ENCODE results near the gene VAT1.
A peak's percentile ranks its signal among the peaks of the same experiment; 100 is the strongest.

The VAT1 gene

GRCh38 chr17:43020789-43021740 lies 1.1 kb downstream of the VAT1 start:
- in situ Hi-C loops (cut with HindIII; ENCODE audit: low sequenced_read_pairs), result no loop called here
- TF ChIP-seq CTCF (IDR thresholded peaks at IDR 0.05; ENCODE audit: low read depth, low read length), result no peak
- DNase-seq (ENCODE audit: low read depth, low spot score), result peak; percentile 55
- H3K4me3 ChIP-seq (ENCODE audit: low read depth, low read length), result peak overlapping the region; percentile 94

GRCh38 chr17:43020030-43020621 lies 2.1 kb downstream of the VAT1 start:
- no peak for TF ChIP-seq CTCF (IDR thresholded peaks at IDR 0.05; ENCODE audit: low read depth, low read length)
- no peak for DNase-seq (ENCODE audit: low read depth, low spot score)
- in situ Hi-C loops (cut with HindIII; ENCODE audit: low sequenced_read_pairs), result no loop called here
- no peak overlapping the region for H3K4me3 ChIP-seq (ENCODE audit: low read depth, low read length)

GRCh38 chr17:43019418-43019817 lies 2.8 kb downstream of the VAT1 start:
- DNase-seq (ENCODE audit: low read depth, low spot score), result no peak
- in situ Hi-C loops (cut with HindIII; ENCODE audit: low sequenced_read_pairs), result no loop called here
- no peak for TF ChIP-seq CTCF (IDR thresholded peaks at IDR 0.05; ENCODE audit: low read depth, low read length)
- peak overlapping the region; percentile 9 for H3K4me3 ChIP-seq (ENCODE audit: low read depth, low read length)

- in situ Hi-C loops (cut with HindIII; ENCODE audit: low sequenced_read_pairs), result no loop called here
- DNase-seq (ENCODE audit: low read depth, low spot score), result no peak
These were observed 3.3 kb downstream of the VAT1 start for GRCh38 chr17:43018932-43019331.

GRCh38 chr17:43018008-43018853 lies 4.0 kb downstream of the VAT1 start:
- DNase-seq (ENCODE audit: low read depth, low spot score), result peak; percentile 31
- H3K4me3 ChIP-seq (ENCODE audit: low read depth, low read length), result no peak overlapping the region
- no peak for TF ChIP-seq CTCF (IDR thresholded peaks at IDR 0.05; ENCODE audit: low read depth, low read length)
- in situ Hi-C loops (cut with HindIII; ENCODE audit: low sequenced_read_pairs), result no loop called here

More at GRCh38 chr17:43018932-43019331, 3.3 kb downstream of the VAT1 start:
- TF ChIP-seq CTCF (IDR thresholded peaks at IDR 0.05; ENCODE audit: low read depth, low read length), result no peak
- no peak overlapping the region for H3K4me3 ChIP-seq (ENCODE audit: low read depth, low read length)

GRCh38 chr17:43016216-43016615 lies 6.0 kb downstream of the VAT1 start:
- in situ Hi-C loops (cut with HindIII; ENCODE audit: low sequenced_read_pairs), result no loop called here
- TF ChIP-seq CTCF (IDR thresholded peaks at IDR 0.05; ENCODE audit: low read depth, low read length), result no peak
- DNase-seq (ENCODE audit: low read depth, low spot score), result no peak
- H3K4me3 ChIP-seq (ENCODE audit: low read depth, low read length), result no peak overlapping the region

Data from astrocyte of the spinal cord (primary cell).